ENCODE results near the gene PAPPA. TPM values are rescaled to one million over a fixed set of nuclear protein-coding genes. Genes with fewer than 3 reads are reported as not detected.

The PAPPA gene
- total RNA-seq, 1 experiment from 2014 or later = 0.17 TPM

- no CpG with 5 or more reads among the region's 4 CpGs for WGBS (ENCODE audit: extremely low coverage, insufficient read length, low lambda C conversion rate)
- no peak overlapping the region for H3K4me3 Mint-ChIP-seq
- Histone ChIP-seq H3K4me2 (ENCODE audit: insufficient read depth, insufficient read length, low read length) (no peak overlapping the region), H3T11ph (ENCODE audit: low read length) (no peak overlapping the region), H3K18ac (ENCODE audit: insufficient read length, low read depth, low read length) (no peak overlapping the region), H2BK5ac (ENCODE audit: insufficient read length, low read length) (no peak overlapping the region), H3K23me2 (ENCODE audit: insufficient read length, low read depth, low read length, poor library complexity, severe bottlenecking) (no peaks in the 10 kb centered on the region), H2BK12ac (ENCODE audit: insufficient read length, low read depth, low read length) (no peak overlapping the region), H2BK20ac (ENCODE audit: low read depth, low read length, poor library complexity, severe bottlenecking) (no peak overlapping the region), H3K4ac (ENCODE audit: low read depth, low read length) (no peak overlapping the region), H4K5ac (ENCODE audit: insufficient read length, low read depth, low read length) (no peak overlapping the region), H4K8ac (replicated peaks; ENCODE audit: insufficient read length, low read depth, low read length) (no peak overlapping the region), H3K14ac (ENCODE audit: insufficient read depth, low read length) (no peak overlapping the region), H3K9me3 (ENCODE audit: control insufficient read depth, low read depth, low read length) (no peaks in the 10 kb centered on the region), H3K56ac (ENCODE audit: insufficient read length, low read depth, low read length) (no peak overlapping the region), H2AFZ (ENCODE audit: low read length) (no peak overlapping the region), H3K27me3 (ENCODE audit: insufficient read depth, low read length) (no peaks in the 10 kb centered on the region), H3K9ac (ENCODE audit: extremely low read depth, insufficient read length, low read length) (no peak overlapping the region), H2BK120ac (ENCODE audit: low read depth, low read length, poor library complexity, severe bottlenecking) (no peak overlapping the region), H3K4me1 (ENCODE audit: insufficient read depth, low read length) (no peaks in the 10 kb centered on the region), H3K27ac (ENCODE audit: insufficient read length, low read depth, low read length) (no peak overlapping the region), H2BK15ac (ENCODE audit: low read depth, low read length) (no peak overlapping the region), H3K79me1 (ENCODE audit: insufficient read depth, low read depth, low read length, poor library complexity, severe bottlenecking) (no peaks in the 10 kb centered on the region), H3K79me2 (ENCODE audit: insufficient read depth, low read length) (peaks cover 2% of the 10 kb centered on the region; the same call in 1 of the 2 replicates), H2AK5ac (ENCODE audit: insufficient read length, low read length) (no peak overlapping the region), H4K91ac (ENCODE audit: insufficient read length, low read depth, low read length) (no peak overlapping the region), H3K23ac (ENCODE audit: insufficient read length, low read depth, low read length) (no peak overlapping the region), H4K20me1 (ENCODE audit: control insufficient read depth, insufficient read depth, insufficient read length) (no peaks in the 10 kb centered on the region)
- no peak for TF ChIP-seq CTCF (conservative IDR thresholded peaks at IDR 0.05)
- H3K27ac Mint-ChIP-seq = no peak overlapping the region
- peaks cover 2 to 5% of the 10 kb centered on the region in 2 experiments; a peak in 1 of 4 replicates for H3K4me1 Mint-ChIP-seq
- no peak for DNase-seq
- no peaks in the 10 kb centered on the region for H3K36me3 Mint-ChIP-seq (ENCODE audit: insufficient read depth in 1 of 3, low read depth in 3 of 3)
- peaks cover 7% of the 10 kb centered on the region for H3K27me3 Mint-ChIP-seq (ENCODE audit: low read depth)
- no peaks in the 10 kb centered on the region for H3K9me3 Mint-ChIP-seq
Measured at GRCh38 chr9:116198344-116198743, 44.8 kb downstream of the PAPPA start.

Data from H9 (cell line).